GM12892 (cell line): ENCODE data around the gene MS4A8.
"Not testable (repeated sequence)": the region's sequence is repeated elsewhere in the genome, so short reads cannot be mapped to it uniquely, and the experiment has no call there.

Source experiments
- POLR2A ChIP-seq: IDR thresholded peaks from 2 replicates; pipeline ENCODE4 v1.6.1; 2011; ENCODE audit warnings: low read depth, low read length, control low read depth
- POLR2AphosphoS5 ChIP-seq: IDR thresholded peaks from 2 replicates; pipeline ENCODE4 v1.6.1; 2011; ENCODE audit warnings: low read depth, low read length, control low read depth

- TF ChIP-seq POLR2AphosphoS5, POLR2A: not testable (repeated sequence)
Observed at GRCh38 chr11:60759438-60760225, 60.2 kb downstream of the MS4A8 start.
